ENCODE data around the gene MYH7.

DNA sequence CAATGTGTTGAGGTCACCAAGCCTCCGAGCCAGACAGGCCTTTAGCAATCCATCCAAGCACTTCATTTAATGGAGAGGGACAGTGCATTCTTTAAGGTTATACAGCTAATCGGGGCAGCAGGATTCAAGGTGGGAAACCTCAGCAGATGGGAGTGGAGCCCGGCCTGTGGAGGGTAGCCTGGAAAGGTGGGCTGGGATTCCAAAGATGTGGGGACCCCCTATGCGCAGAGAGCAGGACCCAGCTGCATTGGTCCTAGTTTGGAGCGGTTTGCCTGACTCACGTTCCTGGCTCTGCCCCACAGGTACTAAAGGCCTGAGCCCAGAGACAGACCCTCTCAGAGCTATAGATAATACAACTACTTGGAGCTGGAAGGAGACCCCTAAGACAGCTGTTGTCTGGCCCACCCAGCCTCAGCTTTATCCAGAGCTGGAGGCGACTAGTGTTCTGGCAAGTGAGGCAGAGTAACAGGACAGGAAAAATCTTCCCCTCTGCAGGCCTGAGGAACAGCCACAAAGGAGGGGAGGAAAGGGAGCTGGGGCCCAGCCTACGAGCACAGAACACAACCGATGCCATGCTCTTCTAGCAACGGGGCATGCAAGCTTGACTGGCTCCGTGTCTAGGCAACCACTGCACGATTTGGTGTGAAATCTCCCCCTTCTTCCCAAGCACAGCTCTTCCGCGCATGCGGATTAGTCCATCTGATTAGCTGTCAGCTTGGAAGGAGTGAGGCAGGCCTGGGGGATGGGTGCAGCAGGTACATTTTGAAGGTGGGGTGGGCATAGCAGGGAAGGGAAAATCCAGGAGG lies 1.1 kb upstream of the MYH7 start:
- TF ChIP-seq, protein P1, sequence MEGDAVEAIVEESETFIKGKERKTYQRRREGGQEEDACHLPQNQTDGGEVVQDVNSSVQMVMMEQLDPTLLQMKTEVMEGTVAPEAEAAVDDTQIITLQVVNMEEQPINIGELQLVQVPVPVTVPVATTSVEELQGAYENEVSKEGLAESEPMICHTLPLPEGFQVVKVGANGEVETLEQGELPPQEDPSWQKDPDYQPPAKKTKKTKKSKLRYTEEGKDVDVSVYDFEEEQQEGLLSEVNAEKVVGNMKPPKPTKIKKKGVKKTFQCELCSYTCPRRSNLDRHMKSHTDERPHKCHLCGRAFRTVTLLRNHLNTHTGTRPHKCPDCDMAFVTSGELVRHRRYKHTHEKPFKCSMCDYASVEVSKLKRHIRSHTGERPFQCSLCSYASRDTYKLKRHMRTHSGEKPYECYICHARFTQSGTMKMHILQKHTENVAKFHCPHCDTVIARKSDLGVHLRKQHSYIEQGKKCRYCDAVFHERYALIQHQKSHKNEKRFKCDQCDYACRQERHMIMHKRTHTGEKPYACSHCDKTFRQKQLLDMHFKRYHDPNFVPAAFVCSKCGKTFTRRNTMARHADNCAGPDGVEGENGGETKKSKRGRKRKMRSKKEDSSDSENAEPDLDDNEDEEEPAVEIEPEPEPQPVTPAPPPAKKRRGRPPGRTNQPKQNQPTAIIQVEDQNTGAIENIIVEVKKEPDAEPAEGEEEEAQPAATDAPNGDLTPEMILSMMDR (conservative IDR thresholded peaks at IDR 0.05; ENCODE audit: low read depth, low read length), result no peak
- TF ChIP-seq EZH2 (IDR thresholded peaks at IDR 0.05; ENCODE audit: borderline replicate concordance, low read depth, low read length, poor library complexity, severe bottlenecking), result no peak
